Uterus (tissue), 2 donors: ENCODE data around the gene PACS1.

Source experiments
- POLR2A ChIP-seq, 2 donors: fragments of 450-650 bp; IDR thresholded peaks; one replicate each; pipeline ENCODE4 v1.6.1; 2016; ENCODE audit warnings: antibody characterized with exemption in 2 of 2, mild to moderate bottlenecking in 1 of 2, moderate library complexity in 1 of 2
- TF ChIP-seq, protein P1 (sequence below), 4 experiments: fragments of 200-600 bp in 2 of 4; fragments of 450-650 bp in 2 of 4; sonication (generic) in 2 of 4; IDR thresholded peaks; one replicate each; pipeline ENCODE4 v1.5.1; 2016 to 2019; ENCODE audit warnings: antibody characterized with exemption in 4 of 4, mild to moderate bottlenecking in 2 of 4, moderate library complexity in 1 of 4

DNA sequence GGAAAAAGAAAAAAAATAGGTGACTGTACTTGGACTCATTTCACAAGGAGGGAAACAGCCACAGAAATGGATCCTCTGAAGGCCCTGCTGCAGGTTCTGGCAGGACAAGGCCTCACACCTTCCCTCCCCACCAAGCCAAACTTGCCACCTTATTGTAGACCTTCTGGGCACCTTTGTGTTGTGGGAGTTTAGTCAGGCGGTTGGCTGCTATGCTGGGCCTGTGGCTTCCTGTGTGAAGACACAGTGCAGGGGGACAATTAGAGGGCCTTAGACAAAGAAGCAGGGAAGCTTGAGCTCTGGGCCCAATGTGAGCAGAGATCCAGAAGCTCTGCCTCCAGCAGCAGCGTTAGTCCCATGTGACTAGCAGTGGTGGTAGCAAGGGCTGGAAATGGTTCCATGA is 202.5 kb downstream of the PACS1 start:
- TF ChIP-seq, protein P1, sequence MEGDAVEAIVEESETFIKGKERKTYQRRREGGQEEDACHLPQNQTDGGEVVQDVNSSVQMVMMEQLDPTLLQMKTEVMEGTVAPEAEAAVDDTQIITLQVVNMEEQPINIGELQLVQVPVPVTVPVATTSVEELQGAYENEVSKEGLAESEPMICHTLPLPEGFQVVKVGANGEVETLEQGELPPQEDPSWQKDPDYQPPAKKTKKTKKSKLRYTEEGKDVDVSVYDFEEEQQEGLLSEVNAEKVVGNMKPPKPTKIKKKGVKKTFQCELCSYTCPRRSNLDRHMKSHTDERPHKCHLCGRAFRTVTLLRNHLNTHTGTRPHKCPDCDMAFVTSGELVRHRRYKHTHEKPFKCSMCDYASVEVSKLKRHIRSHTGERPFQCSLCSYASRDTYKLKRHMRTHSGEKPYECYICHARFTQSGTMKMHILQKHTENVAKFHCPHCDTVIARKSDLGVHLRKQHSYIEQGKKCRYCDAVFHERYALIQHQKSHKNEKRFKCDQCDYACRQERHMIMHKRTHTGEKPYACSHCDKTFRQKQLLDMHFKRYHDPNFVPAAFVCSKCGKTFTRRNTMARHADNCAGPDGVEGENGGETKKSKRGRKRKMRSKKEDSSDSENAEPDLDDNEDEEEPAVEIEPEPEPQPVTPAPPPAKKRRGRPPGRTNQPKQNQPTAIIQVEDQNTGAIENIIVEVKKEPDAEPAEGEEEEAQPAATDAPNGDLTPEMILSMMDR (IDR thresholded peaks at IDR 0.05): no peak
- no peak for TF ChIP-seq POLR2A (IDR thresholded peaks at IDR 0.05)
